GM10266 (cell line): ENCODE results near the gene STPG2.

Source experiments
- DNase-seq: peaks from one replicate; pipeline ENCODE4 v3.0.0; 2012; ENCODE audit errors: extremely low spot score
- CTCF ChIP-seq: IDR thresholded peaks from 2 replicates; pipeline ENCODE4 v1.5.1; 2012; ENCODE audit warnings: mild to moderate bottlenecking, low read depth; ENCODE audit not compliant: control insufficient read depth, insufficient read depth; ENCODE audit errors: missing control alignments

STPG2 gene

GRCh38 chr4:98125585-98125984 lies 17.7 kb downstream of the STPG2 start:
- DNase-seq, result no peak
- no peak for TF ChIP-seq CTCF

DNA sequence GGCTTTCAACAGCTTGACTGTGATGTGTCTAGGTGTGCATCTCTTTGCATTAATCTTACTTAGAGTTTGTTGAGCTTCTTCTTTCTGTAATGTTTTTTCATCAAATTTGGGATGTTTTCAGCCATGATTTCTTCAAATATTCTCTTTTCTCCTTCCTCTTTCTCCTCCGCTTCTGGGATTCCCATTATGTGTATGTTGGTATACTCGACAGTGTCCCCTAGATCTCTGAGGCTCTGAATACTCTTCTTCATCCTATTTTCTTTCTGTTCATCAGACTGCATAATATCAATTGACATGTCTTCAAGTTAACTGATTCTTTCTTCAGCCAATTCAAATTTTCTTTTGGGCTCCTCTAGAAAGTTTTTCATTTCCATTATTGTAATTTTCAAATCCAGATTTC lies 25.9 kb downstream of the STPG2 start:
- DNase-seq, result no peak
- no peak for TF ChIP-seq CTCF

- peak; percentile 34 for TF ChIP-seq CTCF
- DNase-seq, result no peak
Measured at GRCh38 chr4:98113012-98113411, 30.3 kb downstream of the STPG2 start.

GRCh38 chr4:98110929-98111328 lies 32.3 kb downstream of the STPG2 start:
- no peak for DNase-seq
- TF ChIP-seq CTCF, result no peak

GRCh38 chr4:98110214-98110613 lies 33.1 kb downstream of the STPG2 start:
- DNase-seq, result no peak
- no peak for TF ChIP-seq CTCF

DNA sequence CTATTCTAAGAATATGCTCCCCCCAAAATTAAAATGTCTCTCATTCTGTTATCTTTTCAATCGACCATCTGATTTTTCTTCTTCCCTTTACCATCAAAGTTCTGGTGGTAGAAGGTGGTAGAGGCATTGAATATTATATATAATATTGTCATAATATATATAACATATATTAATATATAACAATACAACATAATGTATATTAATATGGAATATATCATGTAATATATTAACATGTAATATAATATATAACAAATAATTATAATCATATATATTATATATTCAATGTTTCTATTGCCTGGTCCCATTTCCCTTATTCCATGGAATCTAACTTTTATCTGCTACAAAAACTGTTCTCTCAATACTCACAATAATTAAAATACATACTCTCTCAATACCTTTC lies 40.6 kb downstream of the STPG2 start:
- no peak for TF ChIP-seq CTCF
- no peak for DNase-seq

GRCh38 chr4:98101988-98102387 lies 41.3 kb downstream of the STPG2 start:
- DNase-seq, result no peak
- no peak for TF ChIP-seq CTCF

DNA sequence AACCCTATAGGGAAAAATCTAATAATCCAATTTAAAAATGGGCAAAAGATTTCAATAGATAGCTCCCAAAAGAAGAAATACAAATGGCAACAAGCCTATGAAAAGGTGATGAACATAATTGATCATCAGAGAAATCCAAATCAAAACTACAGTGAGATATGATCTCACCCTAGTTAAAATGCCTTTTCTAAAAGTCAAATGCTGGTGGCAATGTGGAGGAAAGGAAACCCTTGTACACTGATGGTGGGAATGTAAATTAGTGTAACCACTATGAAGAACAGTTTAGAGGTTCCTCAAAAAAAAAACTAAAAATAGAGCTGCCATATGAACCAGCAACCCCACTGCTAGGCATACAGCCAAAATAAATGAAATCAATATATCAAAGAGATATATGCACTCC lies 44.5 kb downstream of the STPG2 start:
- TF ChIP-seq CTCF, result no peak
- no peak for DNase-seq
